ENCODE measurements around the gene RSPH3. TPM values are rescaled to one million over a fixed set of nuclear protein-coding genes. Genes with fewer than 3 reads are reported as not detected.

The RSPH3 gene
- total and polyA plus RNA-seq, 2 donors from 2014 or later, result 5.5 to 20.2 TPM

DNA sequence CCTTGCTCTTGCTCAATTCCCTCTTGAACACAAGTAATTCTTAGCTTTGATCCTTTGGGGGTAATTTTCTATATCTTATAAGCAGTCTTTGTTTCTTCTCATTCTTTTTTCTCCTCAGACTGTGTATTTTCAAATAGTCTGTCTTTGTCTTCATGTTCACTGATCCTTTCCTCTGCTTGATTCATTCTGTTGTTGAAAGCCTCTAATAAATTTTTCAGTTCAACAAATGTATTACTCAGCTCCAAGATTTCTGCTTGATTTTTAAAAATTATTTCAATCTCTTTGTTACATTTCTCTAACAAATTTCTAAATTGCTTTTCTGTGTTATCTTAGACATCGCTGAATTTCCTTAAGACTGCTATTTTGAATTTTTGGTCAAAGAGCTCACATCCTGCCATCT, 11.5 kb downstream of the RSPH3 start:
- Histone ChIP-seq H3K9me3 (ENCODE audit: control insufficient read depth in 2 of 3, insufficient read depth in 1 of 3, low read length in 3 of 3) (no peaks in the 10 kb centered on the region), H3K4me3 (ENCODE audit: low read length in 3 of 3) (no peak overlapping the region), H3K27me3 (ENCODE audit: control insufficient read depth, insufficient read depth, low read length) (no peaks in the 10 kb centered on the region), H3K9ac (ENCODE audit: low read length in 3 of 3) (no peak overlapping the region), H3K4me1 (ENCODE audit: control insufficient read depth in 2 of 3, insufficient read depth in 2 of 3, low read depth in 1 of 3, low read length in 3 of 3) (no peaks in the 10 kb centered on the region), H3K36me3 (ENCODE audit: control insufficient read depth in 2 of 3, insufficient read depth in 3 of 3, low read length in 3 of 3) (peaks cover 0 to 3% (median 0%) of the 10 kb centered on the region in 3 donors), H3K27ac (ENCODE audit: low read depth in 2 of 2, low read length in 2 of 2) (no peak overlapping the region)
- TF ChIP-seq, protein P1, sequence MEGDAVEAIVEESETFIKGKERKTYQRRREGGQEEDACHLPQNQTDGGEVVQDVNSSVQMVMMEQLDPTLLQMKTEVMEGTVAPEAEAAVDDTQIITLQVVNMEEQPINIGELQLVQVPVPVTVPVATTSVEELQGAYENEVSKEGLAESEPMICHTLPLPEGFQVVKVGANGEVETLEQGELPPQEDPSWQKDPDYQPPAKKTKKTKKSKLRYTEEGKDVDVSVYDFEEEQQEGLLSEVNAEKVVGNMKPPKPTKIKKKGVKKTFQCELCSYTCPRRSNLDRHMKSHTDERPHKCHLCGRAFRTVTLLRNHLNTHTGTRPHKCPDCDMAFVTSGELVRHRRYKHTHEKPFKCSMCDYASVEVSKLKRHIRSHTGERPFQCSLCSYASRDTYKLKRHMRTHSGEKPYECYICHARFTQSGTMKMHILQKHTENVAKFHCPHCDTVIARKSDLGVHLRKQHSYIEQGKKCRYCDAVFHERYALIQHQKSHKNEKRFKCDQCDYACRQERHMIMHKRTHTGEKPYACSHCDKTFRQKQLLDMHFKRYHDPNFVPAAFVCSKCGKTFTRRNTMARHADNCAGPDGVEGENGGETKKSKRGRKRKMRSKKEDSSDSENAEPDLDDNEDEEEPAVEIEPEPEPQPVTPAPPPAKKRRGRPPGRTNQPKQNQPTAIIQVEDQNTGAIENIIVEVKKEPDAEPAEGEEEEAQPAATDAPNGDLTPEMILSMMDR (IDR thresholded peaks at IDR 0.05; ENCODE audit: borderline replicate concordance, extremely low read depth, insufficient read depth), result no peak
- FAIRE-seq (no peak), DNase-seq (no peak)
- intact Hi-C loops (cut with DNase I), result loop anchor here (10.0 kb wide), 1 partner anchor 284 kb away; no protein-coding TSS in a partner anchor

DNA sequence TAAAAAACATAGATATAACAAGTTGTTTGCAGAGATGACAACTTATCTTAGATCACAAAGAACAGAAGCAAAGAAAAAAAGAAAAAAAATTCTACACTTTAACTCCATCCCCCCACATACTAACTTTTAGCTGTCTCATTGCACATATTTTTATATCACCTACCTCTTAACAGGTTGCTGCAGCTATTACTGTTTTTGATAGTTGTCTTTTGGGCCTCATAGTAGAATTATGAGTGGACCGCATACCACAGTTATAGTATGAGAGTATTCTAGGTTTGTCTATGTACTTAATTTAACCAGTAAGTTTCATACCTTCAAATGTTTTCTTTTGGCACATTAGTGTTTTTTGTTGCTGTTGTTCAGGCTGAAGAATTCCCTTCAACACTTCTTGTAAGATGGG, 12.3 kb downstream of the RSPH3 start:
- TF ChIP-seq, protein P1 (IDR thresholded peaks at IDR 0.05; ENCODE audit: borderline replicate concordance, extremely low read depth, insufficient read depth), result no peak
- Histone ChIP-seq H3K4me3 (ENCODE audit: low read length in 3 of 3) (no peak overlapping the region), H3K9ac (ENCODE audit: low read length in 3 of 3) (no peak overlapping the region), H3K27me3 (ENCODE audit: control insufficient read depth, insufficient read depth, low read length) (no peaks in the 10 kb centered on the region), H3K36me3 (ENCODE audit: control insufficient read depth in 2 of 3, insufficient read depth in 3 of 3, low read length in 3 of 3) (peaks cover 0 to 3% (median 0%) of the 10 kb centered on the region in 3 donors), H3K27ac (ENCODE audit: low read depth in 2 of 2, low read length in 2 of 2) (no peak overlapping the region), H3K9me3 (ENCODE audit: control insufficient read depth in 2 of 3, insufficient read depth in 1 of 3, low read length in 3 of 3) (no peaks in the 10 kb centered on the region), H3K4me1 (ENCODE audit: control insufficient read depth in 2 of 3, insufficient read depth in 2 of 3, low read depth in 1 of 3, low read length in 3 of 3) (no peaks in the 10 kb centered on the region)
- FAIRE-seq (no peak), DNase-seq (no peak)
- intact Hi-C loops (cut with DNase I), result loop anchor here (10.0 kb wide), 1 partner anchor 283 kb away; no protein-coding TSS in a partner anchor

DNA sequence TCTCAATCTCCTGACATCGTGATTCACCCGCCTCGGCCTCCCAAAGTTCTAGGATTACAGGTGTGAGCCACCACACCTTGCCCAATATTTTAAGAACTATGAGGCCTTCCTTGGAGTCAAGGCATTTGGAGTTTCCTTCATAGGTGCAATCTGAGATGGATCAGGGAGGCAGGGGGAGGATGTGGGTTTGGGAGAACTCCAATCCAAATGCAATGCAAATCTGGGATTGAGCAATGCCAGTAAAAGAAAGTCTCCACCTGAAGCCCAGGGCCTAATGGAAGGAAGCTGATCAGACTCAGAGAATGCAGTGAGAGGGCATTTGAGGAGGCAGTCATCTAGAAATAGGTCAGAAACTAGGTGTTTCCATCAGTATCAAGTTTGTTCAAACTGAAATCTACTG, 21.2 kb downstream of the RSPH3 start:
- Histone ChIP-seq H3K27ac (ENCODE audit: low read depth in 2 of 2, low read length in 2 of 2) (no peak overlapping the region), H3K4me1 (ENCODE audit: control insufficient read depth in 2 of 3, insufficient read depth in 2 of 3, low read depth in 1 of 3, low read length in 3 of 3) (no peaks in the 10 kb centered on the region), H3K9ac (ENCODE audit: low read length in 3 of 3) (no peak overlapping the region), H3K27me3 (ENCODE audit: control insufficient read depth, insufficient read depth, low read length) (no peaks in the 10 kb centered on the region), H3K4me3 (ENCODE audit: low read length in 3 of 3) (no peak overlapping the region), H3K9me3 (ENCODE audit: control insufficient read depth in 2 of 3, insufficient read depth in 1 of 3, low read length in 3 of 3) (no peaks in the 10 kb centered on the region), H3K36me3 (ENCODE audit: control insufficient read depth in 2 of 3, insufficient read depth in 3 of 3, low read length in 3 of 3) (peaks cover 3 to 13% (median 4%) of the 10 kb centered on the region in 3 donors)
- TF ChIP-seq, protein P1 (IDR thresholded peaks at IDR 0.05; ENCODE audit: borderline replicate concordance, extremely low read depth, insufficient read depth), result no peak
- intact Hi-C loops (cut with DNase I), result no loop called here
- DNase-seq (no peak), FAIRE-seq (no peak)

DNA sequence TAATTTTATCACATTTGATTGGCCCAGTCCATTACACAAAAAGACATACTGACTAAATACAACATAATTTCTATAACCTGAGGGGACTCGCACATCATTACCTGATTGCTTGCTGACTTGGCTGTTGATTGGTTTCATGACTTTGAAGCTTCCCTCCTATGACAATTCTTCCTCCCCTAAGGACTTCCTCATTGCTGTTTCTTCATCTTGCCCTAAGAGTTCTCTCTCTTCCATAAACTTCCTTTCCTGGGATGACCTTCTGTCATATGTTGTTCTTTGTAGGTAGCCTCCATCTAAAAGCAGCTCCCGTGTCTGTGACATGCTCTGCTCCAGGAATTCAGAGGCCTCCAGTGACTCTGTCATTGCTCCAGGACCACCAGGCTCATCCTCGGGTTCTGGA, 22.6 kb downstream of the RSPH3 start:
- Histone ChIP-seq H3K9ac (ENCODE audit: low read length in 3 of 3) (no peak overlapping the region), H3K36me3 (ENCODE audit: control insufficient read depth in 2 of 3, insufficient read depth in 3 of 3, low read length in 3 of 3) (peaks cover 4 to 13% (median 5%) of the 10 kb centered on the region in 3 donors)

More for the DNA sequence above, 22.6 kb downstream of the RSPH3 start:
- DNase-seq (no peak), FAIRE-seq (no peak)
- Histone ChIP-seq H3K4me1 (ENCODE audit: control insufficient read depth in 2 of 3, insufficient read depth in 2 of 3, low read depth in 1 of 3, low read length in 3 of 3) (no peaks in the 10 kb centered on the region), H3K27me3 (ENCODE audit: control insufficient read depth, insufficient read depth, low read length) (no peaks in the 10 kb centered on the region), H3K9me3 (ENCODE audit: control insufficient read depth in 2 of 3, insufficient read depth in 1 of 3, low read length in 3 of 3) (no peaks in the 10 kb centered on the region), H3K4me3 (ENCODE audit: low read length in 3 of 3) (no peak overlapping the region), H3K27ac (ENCODE audit: low read depth in 2 of 2, low read length in 2 of 2) (no peak overlapping the region)
- TF ChIP-seq, protein P1 (IDR thresholded peaks at IDR 0.05; ENCODE audit: borderline replicate concordance, extremely low read depth, insufficient read depth), result no peak
- intact Hi-C loops (cut with DNase I), result no loop called here

All from kidney (tissue), 14 donors.